Effector memory CD4-positive, alpha-beta T cell (primary cell): ENCODE results near the gene KANSL1L.
"Not testable (repeated sequence)": the region's sequence is repeated elsewhere in the genome, so short reads cannot be mapped to it uniquely, and the experiment has no call there.

Experiments used
- DNase-seq, 3 donors: peaks; one replicate each; pipeline ENCODE4 v3.0.0-alpha.2; 2020
- H3K27ac ChIP-seq: 2 replicates; pipeline ENCODE4 v1.7.0; 2013; ENCODE audit warnings: mild to moderate bottlenecking, low read length, moderate library complexity; ENCODE audit not compliant: insufficient read depth, poor library complexity, severe bottlenecking
- H3K27me3 ChIP-seq: replicated peaks from 2 replicates; pipeline ENCODE4 v1.7.0; 2013; ENCODE audit warnings: mild to moderate bottlenecking, low read length; ENCODE audit not compliant: insufficient read depth, control insufficient read depth, poor library complexity, severe bottlenecking
- H3K36me3 ChIP-seq: 2 replicates; pipeline ENCODE4 v1.7.0; 2013; ENCODE audit warnings: mild to moderate bottlenecking, low read length, moderate library complexity; ENCODE audit not compliant: control insufficient read depth, insufficient read depth
- H3K4me1 ChIP-seq: 2 replicates; pipeline ENCODE4 v1.7.0; 2013; ENCODE audit warnings: low read length, mild to moderate bottlenecking; ENCODE audit not compliant: control insufficient read depth, insufficient read depth, poor library complexity, severe bottlenecking
- H3K4me3 ChIP-seq: 2 replicates; pipeline ENCODE4 v1.7.0; 2013; ENCODE audit warnings: low read length, low read depth, mild to moderate bottlenecking; ENCODE audit not compliant: insufficient read depth, poor library complexity, severe bottlenecking
- H3K9me3 ChIP-seq: 2 replicates; pipeline ENCODE4 v1.7.0; 2013; ENCODE audit warnings: mild to moderate bottlenecking, low read length, moderate library complexity; ENCODE audit not compliant: control insufficient read depth

KANSL1L gene

GRCh38 chr2:210179351-210179990 is 8.3 kb upstream of the KANSL1L start:
- no peak for DNase-seq
- H3K36me3 ChIP-seq: no peaks in the 10 kb centered on the region
- no peak overlapping the region for H3K27ac ChIP-seq
- H3K9me3 ChIP-seq: no peaks in the 10 kb centered on the region
- no peaks in the 10 kb centered on the region for H3K27me3 ChIP-seq
- peaks cover 5% of the 10 kb centered on the region for H3K4me1 ChIP-seq
- no peak overlapping the region for H3K4me3 ChIP-seq

- DNase-seq: no peak
- Histone ChIP-seq H3K27me3 (no peaks in the 10 kb centered on the region), H3K36me3 (no peaks in the 10 kb centered on the region), H3K4me3 (no peak overlapping the region), H3K9me3 (no peaks in the 10 kb centered on the region), H3K27ac (no peak overlapping the region), H3K4me1 (peaks cover 5% of the 10 kb centered on the region)
Observed at GRCh38 chr2:210177769-210178168, 6.6 kb upstream of the KANSL1L start.

GRCh38 chr2:210177115-210177514 is 5.9 kb upstream of the KANSL1L start:
- H3K4me3 ChIP-seq, DNase-seq, H3K27ac ChIP-seq, H3K9me3 ChIP-seq, H3K4me1 ChIP-seq, H3K27me3 ChIP-seq, H3K36me3 ChIP-seq: not testable (repeated sequence)

GRCh38 chr2:210174086-210174485 is 2.9 kb upstream of the KANSL1L start:
- no peak overlapping the region for H3K4me3 ChIP-seq
- no peak overlapping the region for H3K27ac ChIP-seq
- H3K36me3 ChIP-seq: no peaks in the 10 kb centered on the region
- peaks cover 5% of the 10 kb centered on the region for H3K4me1 ChIP-seq
- DNase-seq: no peak
- H3K9me3 ChIP-seq: no peaks in the 10 kb centered on the region
- H3K27me3 ChIP-seq: no peaks in the 10 kb centered on the region

- Histone ChIP-seq H3K27me3 (no peaks in the 10 kb centered on the region), H3K9me3 (no peaks in the 10 kb centered on the region), H3K4me3 (peak overlapping the region; percentile 51), H3K36me3 (no peaks in the 10 kb centered on the region), H3K4me1 (peaks cover 5% of the 10 kb centered on the region), H3K27ac (no peak overlapping the region)
- no peak for DNase-seq
Observed at GRCh38 chr2:210172219-210172575, 988 bp upstream of the KANSL1L start.

GRCh38 chr2:210170446-210171303 is 534 bp downstream of the KANSL1L start:
- peak overlapping the region; percentile 81 for H3K27ac ChIP-seq
- peak overlapping the region; percentile 80 for H3K4me3 ChIP-seq
- DNase-seq: peak; percentile 89 to 96 (median 94)
- no peaks in the 10 kb centered on the region for H3K27me3 ChIP-seq
- no peaks in the 10 kb centered on the region for H3K36me3 ChIP-seq
- H3K4me1 ChIP-seq: peaks cover 5% of the 10 kb centered on the region
- H3K9me3 ChIP-seq: no peaks in the 10 kb centered on the region

GRCh38 chr2:210170196-210170445 is 1.1 kb downstream of the KANSL1L start:
- DNase-seq: no peak
- Histone ChIP-seq H3K27ac (peak overlapping the region; percentile 81), H3K27me3 (no peaks in the 10 kb centered on the region), H3K4me1 (peaks cover 5% of the 10 kb centered on the region), H3K4me3 (peak overlapping the region; percentile 80), H3K36me3 (no peaks in the 10 kb centered on the region), H3K9me3 (no peaks in the 10 kb centered on the region)

- Histone ChIP-seq H3K27ac (no peak overlapping the region), H3K27me3 (no peaks in the 10 kb centered on the region), H3K9me3 (no peaks in the 10 kb centered on the region), H3K4me3 (peak overlapping the region; percentile 80), H3K36me3 (no peaks in the 10 kb centered on the region), H3K4me1 (peaks cover 5% of the 10 kb centered on the region)
- DNase-seq: no peak
Observed at GRCh38 chr2:210169516-210170195, 1.6 kb downstream of the KANSL1L start.

GRCh38 chr2:210167227-210167626 is 4.0 kb downstream of the KANSL1L start:
- no peaks in the 10 kb centered on the region for H3K9me3 ChIP-seq
- no peak for DNase-seq
- no peaks in the 10 kb centered on the region for H3K36me3 ChIP-seq
- no peaks in the 10 kb centered on the region for H3K27me3 ChIP-seq
- peaks cover 5% of the 10 kb centered on the region for H3K4me1 ChIP-seq
- no peak overlapping the region for H3K27ac ChIP-seq
- H3K4me3 ChIP-seq: no peak overlapping the region

- no peaks in the 10 kb centered on the region for H3K4me1 ChIP-seq
- H3K36me3 ChIP-seq: no peaks in the 10 kb centered on the region
- no peaks in the 10 kb centered on the region for H3K27me3 ChIP-seq
- no peak for DNase-seq
- no peak overlapping the region for H3K4me3 ChIP-seq
- H3K9me3 ChIP-seq: no peaks in the 10 kb centered on the region
- H3K27ac ChIP-seq: no peak overlapping the region
Observed at GRCh38 chr2:210162466-210163124, 8.6 kb downstream of the KANSL1L start.
